ENCODE results near the gene NEO1.

The NEO1 gene

DNA sequence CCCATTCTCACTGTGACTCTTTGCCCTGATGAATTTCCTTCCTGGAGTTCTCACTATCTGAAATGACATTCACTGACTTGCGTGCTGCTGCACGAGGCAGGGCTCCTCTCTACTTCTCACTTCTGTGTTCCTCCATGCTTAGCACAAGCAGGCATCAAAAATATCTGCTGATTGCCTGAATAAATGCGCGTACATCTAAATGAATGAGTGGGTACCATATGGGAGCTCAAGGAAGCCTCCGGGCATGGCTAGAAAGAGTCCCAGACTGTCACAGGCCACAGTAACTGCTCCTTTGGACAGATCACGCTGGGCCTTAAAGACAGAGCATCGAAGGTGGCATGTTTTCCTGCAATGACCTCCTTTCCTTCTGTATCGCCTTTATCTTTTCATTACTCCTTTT lies 284.9 kb downstream of the NEO1 start:
- DNase-seq, result no peak

DNA sequence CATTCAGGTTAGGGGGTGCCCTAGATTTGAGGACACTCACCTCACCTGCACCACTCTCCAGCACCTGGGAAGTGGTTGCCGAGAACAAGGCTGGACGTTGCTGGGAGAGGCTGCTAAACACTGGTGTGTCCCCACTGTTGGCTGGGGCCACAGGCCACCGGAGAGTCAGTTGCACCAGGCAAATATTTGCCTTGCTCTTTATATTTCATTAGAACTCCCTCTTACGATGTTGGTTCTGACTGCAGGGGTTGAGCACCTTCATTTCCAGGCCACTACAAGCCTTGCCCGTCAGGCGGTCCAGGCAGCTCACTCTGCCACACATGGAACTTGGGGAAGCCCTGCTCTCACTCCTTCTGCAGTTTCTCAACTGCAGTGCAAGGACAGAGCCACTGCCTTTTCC lies 285.8 kb downstream of the NEO1 start:
- no peak for DNase-seq

DNA sequence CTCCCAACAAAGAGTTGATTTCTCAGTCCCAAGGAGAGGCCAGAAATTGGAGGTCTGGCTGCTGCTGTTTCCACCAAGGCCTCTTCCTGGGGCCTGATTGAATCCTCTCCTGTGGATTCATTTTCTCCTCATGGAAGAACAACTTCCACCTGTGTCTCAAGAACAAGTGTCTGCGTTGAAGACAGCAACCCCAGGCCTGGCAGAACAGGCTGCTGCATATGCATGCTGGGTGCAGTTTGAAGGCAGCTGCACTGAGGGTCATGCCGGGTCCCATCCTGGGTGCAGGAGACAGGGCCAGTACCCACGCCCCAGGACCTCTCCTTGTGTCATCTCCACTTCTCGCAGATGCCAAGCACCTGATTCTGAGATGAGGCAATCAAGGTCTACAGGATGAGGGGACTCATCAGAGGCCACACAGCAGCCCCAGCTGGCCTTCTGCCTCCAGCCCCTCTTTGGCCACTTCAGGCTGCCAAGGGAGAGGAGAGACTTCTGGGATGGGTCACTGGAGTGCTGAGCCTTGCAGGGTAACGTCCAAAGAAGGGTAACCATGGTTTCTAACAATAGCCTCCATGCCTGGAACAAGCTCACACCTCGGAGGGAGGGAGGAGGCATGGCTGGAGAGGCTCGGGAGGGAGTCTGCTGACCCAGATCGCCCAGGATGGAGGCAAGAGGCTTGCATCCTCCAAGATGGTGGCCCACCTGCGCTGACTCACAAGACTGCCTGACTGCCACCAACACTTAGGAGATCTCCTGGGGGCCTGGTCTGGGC lies 286.5 kb downstream of the NEO1 start:
- no peak for DNase-seq

DNA sequence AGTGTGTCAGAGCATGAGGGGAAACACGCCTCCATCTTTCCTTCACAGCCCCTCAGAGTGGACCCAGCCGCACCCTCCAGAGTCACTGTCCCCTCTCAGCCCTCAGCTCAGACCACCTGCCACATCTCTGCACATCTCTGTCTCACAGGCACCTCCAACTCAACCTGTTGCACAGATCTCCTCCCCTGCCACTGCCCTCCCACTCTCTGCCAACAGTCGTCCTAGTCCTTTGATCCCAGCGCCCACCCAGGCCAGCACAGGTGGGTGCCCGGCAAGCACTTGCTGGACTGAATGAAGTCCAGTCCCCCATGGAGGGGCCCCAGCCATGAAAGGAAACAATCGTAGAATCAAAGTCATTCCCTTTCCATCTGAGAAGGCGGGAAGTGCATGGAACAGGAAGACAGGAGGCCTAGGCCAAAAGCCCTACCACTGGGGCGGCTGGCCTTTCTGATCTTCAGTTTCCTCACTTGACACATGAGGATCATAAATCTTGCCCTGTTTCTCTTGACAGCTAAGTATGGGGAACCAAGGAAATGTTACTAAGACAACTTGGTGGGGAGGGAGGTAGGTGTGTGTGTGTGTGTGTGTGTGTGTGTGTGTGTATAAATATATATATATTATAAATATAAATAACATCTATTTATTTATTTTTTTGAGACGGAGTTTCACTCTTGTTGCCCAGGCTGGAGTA lies 288.4 kb downstream of the NEO1 start:
- no peak for DNase-seq

DNA sequence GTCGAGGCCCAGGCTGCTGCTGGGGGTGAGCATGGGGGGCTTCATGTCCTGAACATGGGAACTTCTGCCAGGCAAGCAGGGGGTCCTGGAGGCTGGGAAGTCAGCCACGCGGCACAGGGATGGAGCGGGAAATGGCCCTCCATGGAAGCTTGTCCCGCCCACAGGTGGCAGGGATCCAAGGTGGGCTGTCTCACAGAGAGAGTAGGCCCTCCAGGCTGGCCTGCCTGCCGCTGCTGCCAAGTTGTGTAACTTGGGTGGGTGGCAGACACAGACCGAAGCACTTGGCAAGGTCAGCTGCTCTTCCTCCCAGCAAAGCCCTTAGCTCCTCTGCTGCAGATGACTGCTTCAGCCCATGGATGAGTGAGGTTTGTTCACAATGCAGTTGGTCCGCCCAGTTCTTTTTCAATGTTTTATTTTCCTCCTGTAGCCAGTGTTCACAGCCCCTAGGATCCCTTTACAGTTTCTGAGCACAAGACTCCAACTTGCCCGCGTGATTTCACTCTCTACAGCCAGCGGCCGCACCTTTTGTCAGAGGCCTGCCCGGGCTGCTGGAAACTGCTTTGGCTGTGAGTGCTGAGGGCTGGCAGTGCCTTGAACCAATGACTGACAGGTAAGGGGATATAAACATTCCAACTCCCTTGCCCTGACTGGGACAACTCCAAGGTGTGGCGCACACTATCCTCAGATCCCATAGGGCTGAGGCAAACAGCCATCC lies 289.8 kb downstream of the NEO1 start:
- no peak for DNase-seq

DNA sequence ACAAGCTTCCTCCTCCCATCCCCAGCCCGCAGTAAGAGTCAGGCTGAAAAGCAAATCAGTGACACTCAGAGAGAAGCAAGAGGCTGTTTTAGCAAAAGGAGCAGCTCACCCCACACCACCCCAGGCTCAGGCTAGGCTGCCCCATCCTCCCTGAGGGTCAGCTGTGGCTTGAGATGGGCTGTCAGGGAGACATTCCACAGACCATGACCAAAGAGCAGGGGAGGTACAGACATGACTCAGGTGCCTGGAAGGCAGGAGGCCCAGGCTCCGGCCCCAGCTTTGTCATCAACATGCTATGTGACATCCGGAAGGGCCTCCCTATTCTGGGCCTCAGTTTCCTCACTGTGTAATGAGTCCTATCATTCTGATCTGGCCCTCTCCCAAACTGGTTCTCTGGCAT lies 291.8 kb downstream of the NEO1 start:
- no peak for DNase-seq

DNA sequence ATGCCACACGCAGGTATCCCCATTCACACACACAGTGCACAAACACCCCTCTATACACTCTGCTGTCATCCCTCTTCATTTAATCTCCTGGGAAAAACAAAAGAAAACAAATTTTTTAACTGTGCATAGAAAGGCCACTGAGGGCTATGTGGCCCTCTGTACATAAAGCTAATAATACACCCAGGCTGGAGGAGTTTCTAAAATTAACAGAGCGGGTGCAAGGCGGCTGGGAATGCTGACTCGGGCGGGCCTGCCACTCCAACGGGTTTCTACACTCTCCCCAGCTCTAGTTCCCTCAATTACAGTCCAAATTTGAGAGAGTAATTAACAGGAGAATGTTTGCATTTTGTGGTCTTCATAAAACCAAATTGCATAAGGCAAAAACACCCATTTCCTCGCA lies 293.4 kb downstream of the NEO1 start:
- no peak for DNase-seq

DNA sequence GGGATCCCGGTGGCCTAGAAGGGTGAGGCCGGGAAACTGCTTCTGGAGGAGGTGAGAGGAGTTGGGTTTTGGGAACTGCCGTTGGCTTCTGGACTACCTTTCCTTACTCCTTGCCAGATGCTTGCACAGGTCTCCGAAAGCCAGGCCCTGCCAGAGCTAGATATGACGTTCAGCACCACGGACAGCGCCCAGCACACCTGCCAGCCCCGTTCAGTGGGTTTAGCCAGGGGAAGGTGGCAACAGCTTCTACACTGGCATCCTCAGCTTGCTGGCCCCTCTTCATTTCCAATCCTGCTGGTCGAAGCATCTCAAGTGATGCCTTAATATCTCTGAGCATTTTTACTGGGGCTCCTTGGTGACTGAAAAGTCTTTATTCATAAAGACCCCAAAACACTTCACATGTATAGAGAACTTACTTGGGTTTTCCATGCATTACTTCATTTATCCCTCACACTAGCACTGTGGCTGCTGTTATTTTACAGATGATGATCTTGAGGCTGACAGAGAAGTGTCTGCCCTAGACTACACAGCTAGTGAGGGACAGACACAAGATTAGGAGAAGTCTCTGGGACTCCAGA lies 294.6 kb downstream of the NEO1 start:
- DNase-seq, result peak; percentile 62

DNA sequence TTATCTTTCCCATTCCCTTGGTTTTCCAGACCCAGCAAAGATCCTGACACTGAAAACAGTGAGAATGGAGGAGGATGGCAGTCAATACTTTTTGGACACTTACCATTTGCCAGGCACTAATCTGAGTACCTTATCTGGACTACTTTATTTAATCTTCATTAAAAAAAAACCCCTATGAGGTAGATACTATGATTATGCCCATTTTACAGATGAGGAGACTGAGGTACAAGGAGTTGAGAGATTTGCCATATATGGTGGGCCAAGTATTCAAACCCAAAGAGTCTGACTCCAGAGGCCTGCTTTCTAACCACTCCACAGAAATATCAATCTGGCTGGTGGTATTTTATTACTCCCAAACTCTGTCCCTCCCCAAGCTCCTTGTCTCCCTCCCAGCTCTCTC lies 296.9 kb downstream of the NEO1 start:
- DNase-seq, result no peak

DNA sequence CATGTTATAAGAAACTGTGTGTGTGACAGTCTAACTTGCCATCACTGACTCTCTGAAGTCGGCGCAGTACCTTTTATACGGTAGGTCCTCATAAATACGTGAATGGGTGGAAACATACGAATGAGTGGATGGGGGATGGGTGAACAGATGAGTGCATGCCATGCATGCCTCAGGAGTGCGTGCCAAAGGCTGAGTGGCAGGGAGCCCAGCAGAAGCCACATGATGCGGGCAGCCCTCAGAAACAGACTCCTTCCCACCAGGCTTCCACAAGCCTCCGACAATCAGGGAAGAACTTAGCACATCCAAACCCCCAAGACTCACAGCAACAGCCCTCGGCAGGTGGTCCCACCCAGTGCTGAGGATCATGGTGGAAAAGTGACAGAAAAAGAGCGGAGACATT lies 299.8 kb downstream of the NEO1 start:
- no peak for DNase-seq

DNA sequence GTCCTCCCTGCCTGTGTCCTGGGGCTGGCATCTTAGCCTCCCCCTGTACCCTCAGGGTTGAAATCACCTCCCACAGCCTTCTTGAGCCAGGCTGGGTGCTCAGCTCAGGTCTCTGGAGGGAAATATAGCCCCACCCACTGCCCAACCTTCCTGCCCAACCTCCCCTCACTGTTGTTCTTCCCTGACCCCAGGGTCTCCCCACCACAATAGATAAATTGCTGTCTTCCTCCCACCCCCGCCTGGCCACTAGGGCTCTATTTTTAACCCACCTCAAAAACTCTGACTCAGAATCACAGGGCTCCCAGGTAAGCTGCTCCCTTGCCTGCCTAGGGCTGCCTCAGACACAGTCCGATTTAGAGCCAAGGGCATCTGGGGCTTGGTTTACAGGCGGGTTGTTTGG lies 301.5 kb downstream of the NEO1 start:
- no peak for DNase-seq

DNA sequence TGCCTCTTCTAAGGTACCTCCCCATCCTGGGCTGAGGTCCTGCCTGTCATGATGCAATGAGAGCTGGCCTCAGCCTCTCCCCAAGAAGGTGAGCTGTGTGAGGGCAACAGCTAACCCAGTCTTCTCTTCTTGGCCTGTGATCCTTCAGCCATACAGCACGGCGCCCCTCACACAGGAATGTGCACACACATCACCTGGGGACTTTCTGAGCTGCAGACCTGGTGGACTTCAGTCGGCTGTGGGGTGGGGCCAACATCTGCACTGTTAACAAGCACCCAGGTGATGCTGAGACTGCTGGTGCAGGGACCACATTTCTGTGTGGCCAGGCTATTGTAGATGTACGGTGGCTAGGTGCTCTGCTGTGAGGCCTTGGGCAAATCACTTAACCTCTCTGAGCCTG lies 302.0 kb downstream of the NEO1 start:
- no peak for DNase-seq
